A549 (cell line): ENCODE measurements around the gene LYL1. TPM values are rescaled to one million over a fixed set of nuclear protein-coding genes. Genes with fewer than 3 reads are reported as not detected.
A peak's percentile ranks its signal among the peaks of the same experiment; 100 is the strongest.

Experiments used
- ATAC-seq, 2 experiments: fragments of 200-7000 bp in 1 of 2; fragments of >200 bp in 1 of 2; cut with Nextera tagmentation in 1 of 2; cut with Tn5 transposase in 1 of 2; 3 replicates each; pipeline versions ENCODE4 v1.8.0 to v1.9.1; 2018 to 2020; ENCODE audit warnings: mild to moderate bottlenecking in 1 of 2, moderate library complexity in 1 of 2
- CTCF ChIA-PET: fragments of 300-600 bp; sonication (Branson Sonifier 250); formaldehyde crosslinking; extraction: SDS; loops from one replicate; lab custom pipeline; 2021; ENCODE audit warnings: antibody characterized with exemption, inconsistent platforms; lab: Yijun Ruan, JAX
- POLR2A ChIA-PET: fragments of 350-600 bp; formaldehyde crosslinking; extraction: SDS; loops from one replicate; lab custom pipeline; 2021; ENCODE audit warnings: antibody characterized with exemption, inconsistent platforms; lab: Yijun Ruan, JAX
- DNase-seq, 2 experiments: peaks; one replicate each; pipeline versions ENCODE4 v3.0.0 to v3.0.0-alpha.2; 2011 to 2016; ENCODE audit warnings: low read depth in 1 of 2, low spot score in 1 of 2
- FAIRE-seq: peaks from 2 replicates; lab custom pipeline; 2011; peaks lifted over from hg19 to GRCh38; lab: Jason Lieb, UNC
- H3K27ac ChIP-seq, 2 experiments: fragments of >200 bp; sonication (Bioruptor Twin); formaldehyde crosslinking; 3 replicates each; pipeline ENCODE4 v1.5.1; 2016 to 2017
- H3K4me1 ChIP-seq: fragments of >200 bp; sonication (Bioruptor Twin); formaldehyde crosslinking; 3 replicates; pipeline ENCODE4 v1.6.1; 2016
- H3K4me2 ChIP-seq: fragments of >200 bp; sonication (Bioruptor Twin); formaldehyde crosslinking; 3 replicates; pipeline ENCODE4 v1.6.1; 2016
- H3K4me3 ChIP-seq: fragments of >200 bp; sonication (Bioruptor Twin); formaldehyde crosslinking; 3 replicates; pipeline ENCODE4 v1.5.1; 2016
- H3K9me3 ChIP-seq: fragments of >200 bp; sonication (Bioruptor Twin); formaldehyde crosslinking; 3 replicates; pipeline ENCODE4 v1.6.1; 2016
- ATOH8 ChIP-seq: fragments of 250-450 bp; sonication (Bioruptor Pico); IDR thresholded peaks from 2 replicates; pipeline ENCODE4 v1.5.0; 2020; ENCODE audit warnings: low read depth, mild to moderate bottlenecking, moderate library complexity
- CBX8 ChIP-seq: fragments of 200-600 bp; sonication (generic); IDR thresholded peaks from 2 replicates; pipeline ENCODE4 v1.6.1; 2016
- GATA3 ChIP-seq: IDR thresholded peaks from 2 replicates; pipeline ENCODE4 v1.6.1; 2012; ENCODE audit warnings: borderline replicate concordance
- HMGXB4 ChIP-seq: fragments of 250-450 bp; sonication (Bioruptor Pico); IDR thresholded peaks from 2 replicates; pipeline ENCODE4 v1.5.0; 2021; ENCODE audit warnings: mild to moderate bottlenecking, moderate library complexity, borderline replicate concordance
- KDM1A ChIP-seq: fragments of 200-600 bp; sonication (generic); IDR thresholded peaks from 2 replicates; pipeline ENCODE4 v1.6.1; 2016; ENCODE audit warnings: low read depth, mild to moderate bottlenecking
- KDM5A ChIP-seq: fragments of 200-600 bp; sonication (generic); IDR thresholded peaks from 2 replicates; pipeline ENCODE4 v1.6.1; 2016; ENCODE audit warnings: antibody characterized with exemption, mild to moderate bottlenecking
- MAFK ChIP-seq: fragments of 450-650 bp; IDR thresholded peaks from 2 replicates; pipeline ENCODE4 v1.6.1; 2014; ENCODE audit not compliant: partially characterized antibody
- RFX5 ChIP-seq: fragments of 450-650 bp; IDR thresholded peaks from 2 replicates; pipeline ENCODE4 v1.7.1; 2014; ENCODE audit warnings: antibody characterized with exemption, mild to moderate bottlenecking, moderate library complexity
- RNF2 ChIP-seq: fragments of 200-600 bp; sonication (generic); IDR thresholded peaks from 2 replicates; pipeline ENCODE4 v1.6.1; 2016; ENCODE audit warnings: low read depth, mild to moderate bottlenecking, antibody characterized with exemption, moderate library complexity, borderline replicate concordance
- SMC3 ChIP-seq: fragments of >200 bp; sonication (Bioruptor Twin); formaldehyde crosslinking; IDR thresholded peaks from 3 replicates; pipeline ENCODE4 v1.6.1; 2018; ENCODE audit warnings: inconsistent platforms
- TP53 ChIP-seq: fragments of 250-450 bp; sonication (Bioruptor Pico); IDR thresholded peaks from 2 replicates; pipeline ENCODE4 v1.5.0; 2021; ENCODE audit warnings: mild to moderate bottlenecking, moderate library complexity
- ZNF302 ChIP-seq: fragments of 250-450 bp; sonication (Bioruptor Pico); IDR thresholded peaks from 2 replicates; pipeline ENCODE4 v1.9.0; 2021; ENCODE audit warnings: inconsistent platforms, mild to moderate bottlenecking, moderate library complexity
- WGBS: methylation state at CpG from one replicate; pipeline ENCODE4 v1.1.6; 2017; ENCODE audit errors: missing lambda C conversion rate; 5-methylcytosine and 5-hydroxymethylcytosine counted together
- polyA plus RNA-seq, 4 experiments: library from polyadenylated mRNA; depleted of rRNA in 3 of 4; stranded (reverse); fragments of >200 nt; fragmentation: RNase III in 1 of 4; extraction: RNeasy Plus Mini Kit Qiagen cat#74134 plus additional on column Dnase treatment in 1 of 4; gene quantifications; 2 replicates in 3 of 4; 3 replicates in 1 of 4; pipeline ENCODE4 v1.2.3, GENCODE V29; 2011 to 2017
- TF ChIP-seq, protein P1 (sequence below): fragments of 200-600 bp; sonication (generic); IDR thresholded peaks from 2 replicates; pipeline ENCODE4 v1.6.1; 2016; ENCODE audit warnings: antibody characterized with exemption, mild to moderate bottlenecking, moderate library complexity
- TF ChIP-seq, protein P2 (sequence below): IDR thresholded peaks from 2 replicates; pipeline ENCODE4 v1.6.1; 2012

The LYL1 gene
- polyA plus RNA-seq, 2 of the 4 experiments (the other 2 are of a cell fraction) = 0.26 to 0.39 TPM

- TF ChIP-seq, protein P1, sequence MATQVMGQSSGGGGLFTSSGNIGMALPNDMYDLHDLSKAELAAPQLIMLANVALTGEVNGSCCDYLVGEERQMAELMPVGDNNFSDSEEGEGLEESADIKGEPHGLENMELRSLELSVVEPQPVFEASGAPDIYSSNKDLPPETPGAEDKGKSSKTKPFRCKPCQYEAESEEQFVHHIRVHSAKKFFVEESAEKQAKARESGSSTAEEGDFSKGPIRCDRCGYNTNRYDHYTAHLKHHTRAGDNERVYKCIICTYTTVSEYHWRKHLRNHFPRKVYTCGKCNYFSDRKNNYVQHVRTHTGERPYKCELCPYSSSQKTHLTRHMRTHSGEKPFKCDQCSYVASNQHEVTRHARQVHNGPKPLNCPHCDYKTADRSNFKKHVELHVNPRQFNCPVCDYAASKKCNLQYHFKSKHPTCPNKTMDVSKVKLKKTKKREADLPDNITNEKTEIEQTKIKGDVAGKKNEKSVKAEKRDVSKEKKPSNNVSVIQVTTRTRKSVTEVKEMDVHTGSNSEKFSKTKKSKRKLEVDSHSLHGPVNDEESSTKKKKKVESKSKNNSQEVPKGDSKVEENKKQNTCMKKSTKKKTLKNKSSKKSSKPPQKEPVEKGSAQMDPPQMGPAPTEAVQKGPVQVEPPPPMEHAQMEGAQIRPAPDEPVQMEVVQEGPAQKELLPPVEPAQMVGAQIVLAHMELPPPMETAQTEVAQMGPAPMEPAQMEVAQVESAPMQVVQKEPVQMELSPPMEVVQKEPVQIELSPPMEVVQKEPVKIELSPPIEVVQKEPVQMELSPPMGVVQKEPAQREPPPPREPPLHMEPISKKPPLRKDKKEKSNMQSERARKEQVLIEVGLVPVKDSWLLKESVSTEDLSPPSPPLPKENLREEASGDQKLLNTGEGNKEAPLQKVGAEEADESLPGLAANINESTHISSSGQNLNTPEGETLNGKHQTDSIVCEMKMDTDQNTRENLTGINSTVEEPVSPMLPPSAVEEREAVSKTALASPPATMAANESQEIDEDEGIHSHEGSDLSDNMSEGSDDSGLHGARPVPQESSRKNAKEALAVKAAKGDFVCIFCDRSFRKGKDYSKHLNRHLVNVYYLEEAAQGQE = no peak
- TF ChIP-seq TP53 (CRISPR knock-in tag) = no peak
- TF ChIP-seq, all 56 proteins: peak for 0
Measured at GRCh38 chr19:13058951-13059660, 43.6 kb downstream of the LYL1 start (continued).

DNA sequence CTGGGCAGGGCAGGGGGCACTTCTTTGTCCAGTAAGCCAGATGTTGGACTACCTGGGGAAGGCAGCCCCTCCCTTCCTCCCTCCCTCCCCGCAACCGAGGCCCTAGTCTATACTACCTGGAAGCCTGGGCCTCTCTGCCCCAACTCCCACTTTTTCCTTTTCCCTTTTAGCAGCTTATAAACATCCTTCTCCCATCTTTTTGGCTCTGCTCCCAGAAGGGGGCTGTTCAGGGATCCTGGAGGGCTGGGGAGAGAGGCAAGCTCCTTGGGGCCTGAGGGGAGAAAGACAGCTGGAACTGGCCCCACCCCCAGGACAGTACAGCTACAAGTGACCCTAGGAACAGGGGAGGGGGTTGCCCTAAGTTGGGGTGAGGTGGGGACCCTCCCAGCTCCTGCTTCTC is 44.9 kb downstream of the LYL1 start:
- H3K4me3 ChIP-seq = no peak overlapping the region
- DNase-seq (no peak), FAIRE-seq (no peak), ATAC-seq (no peak)
- H3K27ac ChIP-seq = 0 out of 6 replicates have a peak overlapping the region, but pooled peaks of 1 of the 2 experiments have one; percentile 2
- ChIA-PET POLR2A (no interaction called here), CTCF (interaction anchor here (0.8 to 9.6 kb wide), 12 partner anchors 10 to 92 kb away, joined by 3 to 127 read pairs (median 6); no protein-coding TSS in a partner anchor)
- no peak overlapping the region for H3K4me2 ChIP-seq
- H3K4me1 ChIP-seq = peaks cover 37% of the 10 kb centered on the region
- H3K9me3 ChIP-seq = no peaks in the 10 kb centered on the region
- TF ChIP-seq KDM5A (no peak), RNF2 (no peak)
- WGBS = 95% methylated on average over 2 of the region's 2 CpGs

- H3K27ac ChIP-seq = no peak overlapping the region
Measured at GRCh38 chr19:13057147-13057572, 45.5 kb downstream of the LYL1 start.

More at GRCh38 chr19:13057147-13057572, 45.5 kb downstream of the LYL1 start:
- peaks cover 42% of the 10 kb centered on the region for H3K4me1 ChIP-seq
- FAIRE-seq (no peak), ATAC-seq (no peak), DNase-seq (no peak)
- H3K4me2 ChIP-seq = no peak overlapping the region
- H3K9me3 ChIP-seq = no peaks in the 10 kb centered on the region
- ChIA-PET CTCF (interaction anchor here (1.1 to 9.6 kb wide), 12 partner anchors 11 to 92 kb away, joined by 3 to 127 read pairs (median 8); no protein-coding TSS in a partner anchor), POLR2A (no interaction called here)
- no peak overlapping the region for H3K4me3 ChIP-seq
- TF ChIP-seq KDM1A (no peak), CBX8 (no peak), SMC3 (no peak), MAFK (no peak), ATOH8 (no peak), RFX5 (no peak), GATA3 (no peak), HMGXB4 (CRISPR knock-in tag) (no peak), ZNF302 (CRISPR knock-in tag) (no peak)
- TF ChIP-seq, protein P2, sequence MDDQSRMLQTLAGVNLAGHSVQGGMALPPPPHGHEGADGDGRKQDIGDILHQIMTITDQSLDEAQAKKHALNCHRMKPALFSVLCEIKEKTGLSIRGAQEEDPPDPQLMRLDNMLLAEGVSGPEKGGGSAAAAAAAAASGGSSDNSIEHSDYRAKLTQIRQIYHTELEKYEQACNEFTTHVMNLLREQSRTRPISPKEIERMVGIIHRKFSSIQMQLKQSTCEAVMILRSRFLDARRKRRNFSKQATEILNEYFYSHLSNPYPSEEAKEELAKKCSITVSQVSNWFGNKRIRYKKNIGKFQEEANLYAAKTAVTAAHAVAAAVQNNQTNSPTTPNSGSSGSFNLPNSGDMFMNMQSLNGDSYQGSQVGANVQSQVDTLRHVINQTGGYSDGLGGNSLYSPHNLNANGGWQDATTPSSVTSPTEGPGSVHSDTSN = no peak
- 68% methylated on average over 14 of the region's 15 CpGs for WGBS
